NK-92 (cell line): Measurements from ENCODE around the gene IL16.

Experiments used
- DNase-seq: peaks from one replicate; lab custom pipeline; 2025; ENCODE audit not compliant: unreplicated experiment; lab: John Stamatoyannopoulos, UW

The IL16 gene

GRCh38 chr15:81254277-81254915 lies 57.7 kb downstream of the IL16 start:
- DNase-seq: no peak

- DNase-seq: no peak
Measured at GRCh38 chr15:81254916-81255290, 58.2 kb downstream of the IL16 start.

- no peak for DNase-seq
Measured at GRCh38 chr15:81255315-81255957, 58.8 kb downstream of the IL16 start.

- DNase-seq: no peak
Measured at GRCh38 chr15:81255958-81256320, 59.3 kb downstream of the IL16 start.

GRCh38 chr15:81256916-81257315 lies 60.2 kb downstream of the IL16 start:
- DNase-seq: no peak

GRCh38 chr15:81257435-81257834 lies 60.8 kb downstream of the IL16 start:
- DNase-seq: no peak

- no peak for DNase-seq
Measured at GRCh38 chr15:81258455-81258854, 61.8 kb downstream of the IL16 start.

GRCh38 chr15:81259760-81260298 lies 63.1 kb downstream of the IL16 start:
- DNase-seq: no peak

GRCh38 chr15:81261172-81261811 lies 64.6 kb downstream of the IL16 start:
- no peak for DNase-seq

GRCh38 chr15:81263477-81263876 lies 66.8 kb downstream of the IL16 start:
- DNase-seq: no peak

- no peak for DNase-seq
Measured at GRCh38 chr15:81264072-81264857, 67.6 kb downstream of the IL16 start.

GRCh38 chr15:81265256-81265943 lies 68.7 kb downstream of the IL16 start:
- DNase-seq: no peak

GRCh38 chr15:81265944-81266775 lies 69.5 kb downstream of the IL16 start:
- peak; percentile 6 for DNase-seq

- DNase-seq: no peak
Measured at GRCh38 chr15:81268340-81268739, 71.7 kb downstream of the IL16 start.

GRCh38 chr15:81268881-81269601 lies 72.4 kb downstream of the IL16 start:
- no peak for DNase-seq

GRCh38 chr15:81270188-81270587 lies 73.5 kb downstream of the IL16 start:
- DNase-seq: no peak

- no peak for DNase-seq
Measured at GRCh38 chr15:81270781-81271491, 74.3 kb downstream of the IL16 start.

- DNase-seq: no peak
Measured at GRCh38 chr15:81271761-81272644, 75.3 kb downstream of the IL16 start.
